HepG2 (cell line): Measurements from ENCODE around the gene TMEM235. TPM values are rescaled to one million over a fixed set of nuclear protein-coding genes. Genes with fewer than 3 reads are reported as not detected.

ENCODE experiments used
- ATAC-seq: fragments of 200-7000 bp; cut with Tn5 transposase; 3 replicates; pipeline ENCODE4 v1.9.1; 2020; ENCODE audit warnings: mild to moderate bottlenecking, moderate library complexity
- BruUV-seq: library from RNA; stranded (reverse); fragments of 400-500 nt; replicated peaks from 2 replicates; lab custom pipeline; 2021; lab: Mats Ljungman, UMichigan
- CTCF ChIA-PET: fragments of 300-600 bp; formaldehyde crosslinking; extraction: SDS; loops from one replicate; lab custom pipeline; 2021; ENCODE audit warnings: low total read pairs, inconsistent platforms, low intra/inter-chr PET ratio; lab: Yijun Ruan, JAX
- POLR2A ChIA-PET: fragments of 350-600 bp; sonication (Branson Sonifier 250); formaldehyde crosslinking; loops from one replicate; lab custom pipeline; 2020; ENCODE audit warnings: antibody characterized with exemption, inconsistent platforms; lab: Yijun Ruan, JAX
- DNase-seq: peaks from one replicate; pipeline ENCODE4 v3.0.0-alpha.2; 2015; ENCODE audit warnings: low spot score
- FAIRE-seq: peaks from 3 replicates; lab custom pipeline; 2011; peaks lifted over from hg19 to GRCh38; lab: Jason Lieb, UNC
- H2AFZ ChIP-seq: one replicate; pipeline ENCODE4 v1.6.1; 2011; ENCODE audit warnings: low read length, inconsistent platforms
- H3K27ac ChIP-seq: fragments of 300-600 bp; 3 replicates; pipeline ENCODE4 v1.8.0; 2011; ENCODE audit warnings: mixed run types, mild to moderate bottlenecking, mixed read lengths, low read length, inconsistent platforms; ENCODE audit not compliant: insufficient read depth; ENCODE audit errors: extremely low read length
- H3K27me3 ChIP-seq, 2 experiments: fragments of 200-600 bp in 1 of 2; 2 replicates in 1 of 2; 3 replicates in 1 of 2; pipeline versions ENCODE4 v1.6.0 to v1.8.0; 2011; ENCODE audit warnings: low read length in 2 of 2, mild to moderate bottlenecking in 2 of 2, moderate library complexity in 2 of 2, inconsistent platforms in 1 of 2; ENCODE audit not compliant: insufficient read depth in 2 of 2, control insufficient read depth in 1 of 2
- H3K36me3 ChIP-seq, 2 experiments: fragments of 200-600 bp in 1 of 2; replicated peaks in 1 of 2; 2 replicates in 1 of 2; 3 replicates in 1 of 2; pipeline versions ENCODE4 v1.5.1 to v1.8.0; 2011; ENCODE audit warnings: low read length in 2 of 2, inconsistent platforms in 1 of 2; ENCODE audit not compliant: insufficient read depth in 2 of 2, control insufficient read depth in 1 of 2
- H3K4me1 ChIP-seq: 2 replicates; pipeline ENCODE4 v1.5.1; 2012; ENCODE audit warnings: low read length, inconsistent platforms; ENCODE audit not compliant: insufficient read depth
- H3K4me2 ChIP-seq: 2 replicates; pipeline ENCODE4 v1.6.0; 2011; ENCODE audit warnings: low read depth, low read length, inconsistent platforms
- H3K4me3 ChIP-seq, 3 experiments: fragments of 200-600 bp in 1 of 3; sonication (generic), shearing (Covaris generic) in 1 of 3; replicated peaks in 1 of 3; 2 replicates each; pipeline ENCODE4 v1.5.1; 2011 to 2016; ENCODE audit warnings: low read length in 3 of 3, inconsistent platforms in 2 of 3, low read depth in 2 of 3, mild to moderate bottlenecking in 2 of 3, control low read depth in 1 of 3, mixed read lengths in 1 of 3; ENCODE audit not compliant: insufficient read depth in 1 of 3
- H3K79me2 ChIP-seq: one replicate; pipeline ENCODE4 v1.6.1; 2011; ENCODE audit warnings: low read length, inconsistent platforms; ENCODE audit not compliant: insufficient read depth
- H3K9ac ChIP-seq: 2 replicates; pipeline ENCODE4 v1.6.0; 2011; ENCODE audit warnings: mild to moderate bottlenecking, low read depth, low read length, inconsistent platforms; ENCODE audit not compliant: insufficient read depth
- H3K9me3 ChIP-seq: 2 replicates; pipeline ENCODE4 v1.5.1; 2012; ENCODE audit warnings: mild to moderate bottlenecking, low read length
- H4K20me1 ChIP-seq: 2 replicates; pipeline ENCODE4 v1.6.0; 2011; ENCODE audit warnings: inconsistent platforms, mild to moderate bottlenecking, low read length, moderate library complexity; ENCODE audit not compliant: insufficient read depth
- BCL6 ChIP-seq: IDR thresholded peaks from 2 replicates; pipeline ENCODE4 v1.6.1; 2016; ENCODE audit warnings: missing genetic modification reagents, missing compliant biosample characterization
- ELF3 ChIP-seq: IDR thresholded peaks from 2 replicates; pipeline ENCODE4 v1.6.1; 2016; ENCODE audit warnings: missing genetic modification reagents, missing compliant biosample characterization
- KAT8 ChIP-seq: IDR thresholded peaks from 2 replicates; pipeline ENCODE4 v1.6.1; 2016; ENCODE audit warnings: missing genetic modification reagents, missing compliant biosample characterization
- RBM39 ChIP-seq: fragments of 200-400 bp; formaldehyde crosslinking; IDR thresholded peaks from one replicate; pipeline ENCODE4 v1.6.1; 2018; ENCODE audit warnings: antibody characterized with exemption, mild to moderate bottlenecking, low read depth, low read length; ENCODE audit not compliant: poor library complexity, severe bottlenecking
- SSRP1 ChIP-seq: IDR thresholded peaks from 2 replicates; pipeline ENCODE4 v1.6.1; 2016; ENCODE audit warnings: control low read depth
- THAP11 ChIP-seq: IDR thresholded peaks from 2 replicates; pipeline ENCODE4 v1.6.1; 2016; ENCODE audit warnings: missing biosample characterization, missing genetic modification reagents
- ZNF724P ChIP-seq: sonication (generic); formaldehyde crosslinking; IDR thresholded peaks from 2 replicates; pipeline ENCODE4 v1.8.0; 2022; ENCODE audit warnings: missing genetic modification reagents, borderline replicate concordance
- ZSCAN30 ChIP-seq: sonication (generic); formaldehyde crosslinking; IDR thresholded peaks from 2 replicates; pipeline ENCODE4 v1.5.0; 2020; ENCODE audit warnings: mild to moderate bottlenecking, missing genetic modification reagents
- WGBS: methylation state at CpG from one replicate; pipeline ENCODE4 v1.1.6; 2017; ENCODE audit warnings: low lambda C conversion rate; 5-methylcytosine and 5-hydroxymethylcytosine counted together
- in situ Hi-C: cut with HindIII; loops from 2 replicates; pipeline ENCODE4 v1.10.0; 2017; ENCODE audit warnings: low pct_unique_long_range_greater_than_20kb; ENCODE audit not compliant: extremely low pct_ligation_motif_present
- intact Hi-C: fragments of 100-400 bp; cut with micrococcal nuclease; formaldehyde crosslinking; loops from one replicate; pipeline ENCODE4 v1.10.0; 2022; ENCODE audit not compliant: unreplicated experiment
- polyA plus RNA-seq, 8 experiments: library from polyadenylated mRNA; depleted of rRNA in 3 of 8; stranded (reverse) in 7 of 8; unstranded in 1 of 8; fragments of >200 nt; fragmentation: Illumina TruSeq in 4 of 8; extraction: Trizol in 4 of 8; gene quantifications; 2 replicates each; pipeline versions ENCODE4 v1.2.1 to v1.2.3, GENCODE V29; 2011 to 2016; ENCODE audit warnings: low read depth in 4 of 8, missing spikeins in 1 of 8, mixed read lengths in 1 of 8; ENCODE audit not compliant: insufficient read depth in 1 of 8
- total RNA-seq, 5 experiments: library from RNA; depleted of rRNA; stranded (reverse); fragments of >200 nt; fragmentation: Illumina TruSeq; extraction: Trizol; gene quantifications; 2 replicates each; pipeline ENCODE4 v1.2.3, GENCODE V29; 2016; ENCODE audit warnings: low read depth in 1 of 5
- TF ChIP-seq, protein P1 (sequence below): IDR thresholded peaks from 2 replicates; pipeline ENCODE4 v1.6.1; 2018; ENCODE audit warnings: missing genetic modification reagents, mild to moderate bottlenecking, missing compliant biosample characterization
- TF ChIP-seq, protein P2 (sequence below): sonication (generic); IDR thresholded peaks from 2 replicates; pipeline ENCODE4 v1.6.1; 2016; ENCODE audit warnings: low read depth, borderline replicate concordance

The TMEM235 gene
- total and polyA plus RNA-seq, 2 of the 13 experiments (the other 11 are each of a cell fraction or from before 2014, with no cell fraction given): not detected

DNA sequence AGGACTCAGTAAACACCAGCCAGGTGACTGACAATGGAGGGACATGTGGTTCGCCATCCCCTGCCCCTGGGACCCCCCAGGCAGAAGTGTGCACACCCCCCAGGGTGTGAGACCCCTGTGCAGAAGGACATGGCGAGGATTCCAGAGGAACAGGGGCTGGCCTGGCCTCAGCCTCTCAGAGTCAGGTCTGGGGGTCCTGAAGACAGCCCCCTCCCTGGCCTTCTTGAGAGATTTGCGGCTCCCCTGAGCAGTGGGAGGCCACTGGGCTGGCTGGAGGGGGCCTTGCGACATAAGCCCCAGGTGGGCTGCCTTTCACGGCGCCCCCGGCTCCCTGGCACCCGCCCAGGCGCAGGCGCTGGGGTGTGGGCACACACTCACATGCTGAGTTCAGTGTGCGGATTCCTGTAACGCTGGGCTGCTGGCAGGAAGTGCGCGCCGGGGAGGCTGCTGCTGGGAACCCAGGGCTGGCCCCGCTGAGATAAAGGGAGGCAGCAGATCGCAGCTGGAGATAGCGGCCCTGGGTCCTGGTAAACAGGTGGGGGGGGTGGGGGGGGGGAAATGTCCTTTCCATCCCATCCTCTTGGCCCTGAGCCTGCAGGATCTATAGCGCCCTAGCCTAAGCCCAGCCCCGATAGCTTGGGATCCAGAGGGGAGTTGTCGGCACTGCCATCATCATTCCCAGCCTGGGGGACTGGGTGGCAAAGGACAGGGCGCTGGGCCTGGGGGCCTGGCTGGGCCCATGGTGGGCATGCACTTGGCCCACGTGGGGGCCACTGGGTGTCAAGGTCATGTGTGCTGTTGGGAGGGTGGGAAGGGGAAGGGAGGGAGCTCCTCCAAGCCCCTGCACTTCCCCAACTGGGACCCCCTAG, 27.1 kb downstream of the TMEM235 start (continued):
- TF ChIP-seq, protein P1, sequence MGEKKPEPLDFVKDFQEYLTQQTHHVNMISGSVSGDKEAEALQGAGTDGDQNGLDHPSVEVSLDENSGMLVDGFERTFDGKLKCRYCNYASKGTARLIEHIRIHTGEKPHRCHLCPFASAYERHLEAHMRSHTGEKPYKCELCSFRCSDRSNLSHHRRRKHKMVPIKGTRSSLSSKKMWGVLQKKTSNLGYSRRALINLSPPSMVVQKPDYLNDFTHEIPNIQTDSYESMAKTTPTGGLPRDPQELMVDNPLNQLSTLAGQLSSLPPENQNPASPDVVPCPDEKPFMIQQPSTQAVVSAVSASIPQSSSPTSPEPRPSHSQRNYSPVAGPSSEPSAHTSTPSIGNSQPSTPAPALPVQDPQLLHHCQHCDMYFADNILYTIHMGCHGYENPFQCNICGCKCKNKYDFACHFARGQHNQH (CRISPR knock-in tag): peak; percentile 20; the same call in 1 of the 2 replicates
- TF ChIP-seq KAT8 (CRISPR knock-in tag) (0 out of 2 replicates have a peak, but pooled peaks have one; percentile 31), ZSCAN30 (no peak), BCL6 (CRISPR knock-in tag) (peak; percentile 25; the same call in 1 of the 2 replicates), RBM39 (no peak), ELF3 (CRISPR knock-in tag) (peak; percentile 43; the same call in 1 of the 2 replicates), THAP11 (peak; percentile 61)
- TF ChIP-seq, protein P2, sequence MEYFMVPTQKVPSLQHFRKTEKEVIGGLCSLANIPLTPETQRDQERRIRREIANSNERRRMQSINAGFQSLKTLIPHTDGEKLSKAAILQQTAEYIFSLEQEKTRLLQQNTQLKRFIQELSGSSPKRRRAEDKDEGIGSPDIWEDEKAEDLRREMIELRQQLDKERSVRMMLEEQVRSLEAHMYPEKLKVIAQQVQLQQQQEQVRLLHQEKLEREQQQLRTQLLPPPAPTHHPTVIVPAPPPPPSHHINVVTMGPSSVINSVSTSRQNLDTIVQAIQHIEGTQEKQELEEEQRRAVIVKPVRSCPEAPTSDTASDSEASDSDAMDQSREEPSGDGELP: peak; percentile 64; the same call in 1 of the 2 replicates
- TF ChIP-seq, all 625 proteins: peak for 28

DNA sequence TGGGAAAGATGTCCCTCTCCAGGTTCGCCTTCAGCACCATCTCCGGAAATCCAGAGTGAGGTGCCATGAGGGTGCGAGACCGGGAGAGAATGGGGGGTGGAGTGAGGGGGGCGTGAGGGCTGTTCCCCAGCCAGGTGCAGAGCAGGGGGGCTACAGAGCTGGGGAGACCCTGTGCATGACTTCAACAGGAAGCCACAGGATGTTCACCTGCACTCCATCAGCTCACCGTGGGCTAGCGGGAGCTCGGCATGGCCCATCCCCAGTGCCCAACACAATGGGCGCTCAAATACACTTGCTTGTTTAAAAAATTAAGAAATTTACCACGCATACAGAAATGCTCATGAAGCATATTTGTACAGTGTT, 27.7 kb downstream of the TMEM235 start:
- Histone ChIP-seq H3K4me1 (peaks cover 76% of the 10 kb centered on the region), H3K79me2 (no peaks in the 10 kb centered on the region), H3K27ac (no peak overlapping the region), H4K20me1 (no peaks in the 10 kb centered on the region), H3K36me3 (no peaks in the 10 kb centered on the region), H3K27me3 (peaks cover 3 to 60% of the 10 kb centered on the region in 2 experiments; a peak in 4 of 5 replicates), H3K4me2 (no peak overlapping the region), H3K9me3 (no peaks in the 10 kb centered on the region), H3K9ac (no peak overlapping the region), H3K4me3 (no peak overlapping the region), H2AFZ (no peak overlapping the region)
- BruUV-seq: no TSS peak
- 73% methylated on average over 10 of the region's 10 CpGs for WGBS
- POLR2A ChIA-PET: interaction anchor here (0.5 to 1.8 kb wide), 2 partner anchors 17 to 46 kb away, joined by 3 to 5 read pairs; no protein-coding TSS in a partner anchor
- DNase-seq (no peak), FAIRE-seq (no peak), ATAC-seq (no peak)
- intact Hi-C loops (loop anchor here (10.0 kb wide), 1 partner anchor 56 kb away; no protein-coding TSS in a partner anchor), in situ Hi-C loops (no loop called here)
- CTCF ChIA-PET: no interaction called here
- TF ChIP-seq SSRP1 (CRISPR knock-in tag): no peak
- TF ChIP-seq ZNF724P: no peak
